Endodermal cell (in vitro differentiated cells): ENCODE data around the gene RSU1. TPM values are rescaled to one million over a fixed set of nuclear protein-coding genes. Genes with fewer than 3 reads are reported as not detected.
A peak's percentile ranks its signal among the peaks of the same experiment; 100 is the strongest.

Source experiments
- DNase-seq: peaks from one replicate; pipeline ENCODE4 v3.0.0-alpha.2; 2017
- H3K27ac ChIP-seq: 2 replicates; pipeline ENCODE4 v1.5.1; 2013; ENCODE audit warnings: mild to moderate bottlenecking, low read depth, low read length, moderate library complexity
- H3K27me3 ChIP-seq: 2 replicates; pipeline ENCODE4 v1.6.1; 2013; ENCODE audit warnings: mild to moderate bottlenecking, low read length, moderate library complexity; ENCODE audit not compliant: insufficient read depth, control insufficient read depth, poor library complexity, severe bottlenecking
- H3K36me3 ChIP-seq: 2 replicates; pipeline ENCODE4 v1.7.0; 2013; ENCODE audit warnings: mild to moderate bottlenecking, low read length, moderate library complexity; ENCODE audit not compliant: control insufficient read depth, insufficient read depth
- H3K4me1 ChIP-seq: one replicate; pipeline ENCODE4 v1.7.0; 2013; ENCODE audit warnings: low read length; ENCODE audit not compliant: control insufficient read depth, insufficient read depth
- H3K4me3 ChIP-seq: 2 replicates; pipeline ENCODE4 v1.5.1; 2013; ENCODE audit warnings: mild to moderate bottlenecking, low read length, moderate library complexity
- H3K9ac ChIP-seq: 2 replicates; pipeline ENCODE4 v1.6.1; 2013; ENCODE audit warnings: mild to moderate bottlenecking, low read length, moderate library complexity; ENCODE audit not compliant: poor library complexity, severe bottlenecking; ENCODE audit errors: extremely low read depth
- H3K9me3 ChIP-seq: 2 replicates; pipeline ENCODE4 v1.6.1; 2013; ENCODE audit warnings: mild to moderate bottlenecking, low read length, moderate library complexity; ENCODE audit not compliant: control insufficient read depth
- H3K27ac Mint-ChIP-seq: 2 replicates; pipeline ENCODE4 v1.8.0; 2020; ENCODE audit warnings: mixed read lengths
- H3K27me3 Mint-ChIP-seq: 2 replicates; pipeline ENCODE4 v1.8.0; 2021; ENCODE audit warnings: mild to moderate bottlenecking, mixed read lengths; ENCODE audit not compliant: insufficient read depth
- H3K36me3 Mint-ChIP-seq: 2 replicates; pipeline ENCODE4 v1.8.0; 2020; ENCODE audit warnings: low read depth, mixed read lengths
- H3K4me1 Mint-ChIP-seq: 2 replicates; pipeline ENCODE4 v1.8.0; 2020; ENCODE audit warnings: mixed read lengths
- H3K4me3 Mint-ChIP-seq: 2 replicates; pipeline ENCODE4 v1.8.0; 2020; ENCODE audit warnings: mild to moderate bottlenecking, moderate library complexity, mixed read lengths
- H3K9me3 Mint-ChIP-seq: 2 replicates; pipeline ENCODE4 v1.8.0; 2020; ENCODE audit warnings: mild to moderate bottlenecking, mixed read lengths
- CTCF ChIP-seq: fragments of 200-600 bp; sonication (generic); conservative IDR thresholded peaks from 2 replicates; pipeline ENCODE4 v1.5.0; 2021; ENCODE audit warnings: antibody characterized with exemption, mild to moderate bottlenecking
- WGBS, 2 experiments: methylation state at CpG; one replicate each; pipeline versions ENCODE4 v1.1.5 to v1.1.7; 2013; ENCODE audit warnings: missing lambda C conversion rate in 2 of 2, mixed read lengths in 1 of 2; ENCODE audit not compliant: insufficient coverage in 1 of 2, insufficient read length in 1 of 2; 5-methylcytosine and 5-hydroxymethylcytosine counted together
- total RNA-seq, 2 donors: library from RNA; stranded (reverse); fragmentation: NEBNext Ultra II Directional in 1 of 2; extraction: Animal tissue kit (Norgen Biotek cat#: 25700) in 1 of 2; gene quantifications; 2 replicates in 1 of 2; 3 replicates in 1 of 2; pipeline ENCODE4 v1.2.1, GENCODE V29; 2021

RSU1 gene
- total RNA-seq, 2 donors from 2014 or later, result 39.5 to 46.4 TPM

- WGBS, 2 experiments, result 93 to 95% methylated on average over 4 to 12 of the region's 12 CpGs
- Histone ChIP-seq H3K27ac (no peak overlapping the region), H3K9ac (no peak overlapping the region), H3K36me3 (no peaks in the 10 kb centered on the region), H3K27me3 (no peaks in the 10 kb centered on the region), H3K4me1 (no peaks in the 10 kb centered on the region), H3K4me3 (no peak overlapping the region), H3K9me3 (no peaks in the 10 kb centered on the region)
- H3K4me3 Mint-ChIP-seq, result no peak overlapping the region
- DNase-seq, result no peak
- no peak for TF ChIP-seq CTCF
- H3K27me3 Mint-ChIP-seq, result no peaks in the 10 kb centered on the region
- no peaks in the 10 kb centered on the region for H3K9me3 Mint-ChIP-seq
- H3K27ac Mint-ChIP-seq, result no peak overlapping the region
- peaks cover 6% of the 10 kb centered on the region for H3K36me3 Mint-ChIP-seq
- H3K4me1 Mint-ChIP-seq, result no peaks in the 10 kb centered on the region
Observed at GRCh38 chr10:16787361-16787791, 29.8 kb downstream of the RSU1 start.

- peaks cover 9% of the 10 kb centered on the region for H3K36me3 Mint-ChIP-seq
- peaks cover 3% of the 10 kb centered on the region for H3K36me3 ChIP-seq
- TF ChIP-seq CTCF, result no peak
- H3K4me1 ChIP-seq, result no peaks in the 10 kb centered on the region
- H3K27ac Mint-ChIP-seq, result peak overlapping the region; percentile 20
- H3K27me3 ChIP-seq, result no peaks in the 10 kb centered on the region
- no peak overlapping the region for H3K4me3 Mint-ChIP-seq
- H3K4me3 ChIP-seq, result no peak overlapping the region
- no peak for DNase-seq
- 92 to 93% methylated on average over 5 to 7 of the region's 7 CpGs for WGBS, 2 experiments
- H3K9ac ChIP-seq, result no peak overlapping the region
- peaks cover 16% of the 10 kb centered on the region for H3K4me1 Mint-ChIP-seq
- no peaks in the 10 kb centered on the region for H3K27me3 Mint-ChIP-seq
- no peaks in the 10 kb centered on the region for H3K9me3 Mint-ChIP-seq
- H3K9me3 ChIP-seq, result no peaks in the 10 kb centered on the region
- no peak overlapping the region for H3K27ac ChIP-seq
Observed at GRCh38 chr10:16780338-16780880, 36.8 kb downstream of the RSU1 start.

GRCh38 chr10:16779384-16779915 is 37.8 kb downstream of the RSU1 start:
- 74 to 93% methylated on average over 5 to 6 of the region's 6 CpGs for WGBS, 2 experiments
- no peaks in the 10 kb centered on the region for H3K9me3 Mint-ChIP-seq

More at GRCh38 chr10:16779384-16779915, 37.8 kb downstream of the RSU1 start:
- Mint-ChIP-seq H3K4me3 (no peak overlapping the region), H3K27me3 (no peaks in the 10 kb centered on the region), H3K36me3 (peaks cover 9% of the 10 kb centered on the region), H3K4me1 (peaks cover 16% of the 10 kb centered on the region), H3K27ac (no peak overlapping the region)
- TF ChIP-seq CTCF, result no peak
- Histone ChIP-seq H3K36me3 (peaks cover 3% of the 10 kb centered on the region), H3K4me3 (no peak overlapping the region), H3K4me1 (no peaks in the 10 kb centered on the region), H3K27ac (no peak overlapping the region), H3K9me3 (no peaks in the 10 kb centered on the region), H3K27me3 (no peaks in the 10 kb centered on the region), H3K9ac (no peak overlapping the region)
- no peak for DNase-seq
